HG02970 (cell line): ENCODE data around the gene TBX10.
"Not testable (repeated sequence)": the region's sequence is repeated elsewhere in the genome, so short reads cannot be mapped to it uniquely, and the experiment has no call there.

Experiments
- ATAC-seq: cut with Tn5 transposase; IDR thresholded peaks from one replicate; pipeline ENCODE4 v1.9.1; 2021; ENCODE audit warnings: mild to moderate bottlenecking, moderate library complexity, moderate number of reproducible peaks; ENCODE audit not compliant: unreplicated experiment, low FRiP score

TBX10 gene

GRCh38 chr11:67618901-67619659 lies 20.5 kb downstream of the TBX10 start:
- not testable (repeated sequence) for ATAC-seq

- no peak for ATAC-seq
Observed at GRCh38 chr11:67617243-67617953, 22.2 kb downstream of the TBX10 start.

GRCh38 chr11:67616431-67617242 lies 22.9 kb downstream of the TBX10 start:
- ATAC-seq: no peak

GRCh38 chr11:67615728-67616430 lies 23.7 kb downstream of the TBX10 start:
- ATAC-seq: no peak

- ATAC-seq: no peak
Observed at GRCh38 chr11:67614730-67615714, 24.5 kb downstream of the TBX10 start.

- peak; percentile 58 for ATAC-seq
Observed at GRCh38 chr11:67613960-67614715, 25.4 kb downstream of the TBX10 start.

- ATAC-seq: peak; percentile 7
Observed at GRCh38 chr11:67613313-67613959, 26.1 kb downstream of the TBX10 start.

- ATAC-seq: no peak
Observed at GRCh38 chr11:67612751-67613150, 26.8 kb downstream of the TBX10 start.

- ATAC-seq: no peak
Observed at GRCh38 chr11:67611704-67612587, 27.6 kb downstream of the TBX10 start.

- no peak for ATAC-seq
Observed at GRCh38 chr11:67611165-67611564, 28.4 kb downstream of the TBX10 start.

- ATAC-seq: no peak
Observed at GRCh38 chr11:67610302-67610868, 29.2 kb downstream of the TBX10 start.

GRCh38 chr11:67609316-67609715 lies 30.2 kb downstream of the TBX10 start:
- ATAC-seq: no peak

- ATAC-seq: no peak
Observed at GRCh38 chr11:67608486-67608885, 31.1 kb downstream of the TBX10 start.

- ATAC-seq: no peak
Observed at GRCh38 chr11:67607507-67607906, 32.1 kb downstream of the TBX10 start.

- ATAC-seq: peak; percentile 94
Observed at GRCh38 chr11:67606492-67607295, 32.9 kb downstream of the TBX10 start, which contains the start of gene NDUFV1. NDUFV1 (plus strand) TSS chr11:67606936; CDS start chr11:67607005, 69 bp downstream.

- no peak for ATAC-seq
Observed at GRCh38 chr11:67606093-67606491, 33.5 kb downstream of the TBX10 start.
